SKM-1 treated with dmso at 0.1 percent for 144 hours (cell line): ENCODE measurements around the gene CHD6.

ENCODE experiments used
- DNase-seq: peaks from one replicate; lab custom pipeline; 2025; ENCODE audit not compliant: unreplicated experiment; lab: John Stamatoyannopoulos, UW

The CHD6 gene

GRCh38 chr20:41587523-41587922 lies 30.7 kb downstream of the CHD6 start:
- no peak for DNase-seq

- DNase-seq: no peak
These were observed 31.4 kb downstream of the CHD6 start for GRCh38 chr20:41586772-41587171.

- no peak for DNase-seq
These were observed 37.8 kb downstream of the CHD6 start for GRCh38 chr20:41580350-41580749.

GRCh38 chr20:41577129-41578009 lies 40.8 kb downstream of the CHD6 start:
- no peak for DNase-seq

- DNase-seq: no peak
These were observed 42.8 kb downstream of the CHD6 start for GRCh38 chr20:41575412-41575811.

- DNase-seq: no peak
These were observed 43.3 kb downstream of the CHD6 start for GRCh38 chr20:41574802-41575389.

- DNase-seq: no peak
These were observed 44.2 kb downstream of the CHD6 start for GRCh38 chr20:41573955-41574354.

- no peak for DNase-seq
These were observed 46.1 kb downstream of the CHD6 start for GRCh38 chr20:41572010-41572572.

GRCh38 chr20:41571006-41571405 lies 47.2 kb downstream of the CHD6 start:
- DNase-seq: no peak

- DNase-seq: no peak
These were observed 47.6 kb downstream of the CHD6 start for GRCh38 chr20:41570557-41570956.

GRCh38 chr20:41567615-41568014 lies 50.6 kb downstream of the CHD6 start:
- DNase-seq: no peak

- no peak for DNase-seq
These were observed 51.2 kb downstream of the CHD6 start for GRCh38 chr20:41566896-41567527.

GRCh38 chr20:41563087-41563486 lies 55.1 kb downstream of the CHD6 start:
- DNase-seq: no peak

- DNase-seq: no peak
These were observed 57.2 kb downstream of the CHD6 start for GRCh38 chr20:41560970-41561369.

GRCh38 chr20:41559658-41560057 lies 58.5 kb downstream of the CHD6 start:
- DNase-seq: no peak

GRCh38 chr20:41553142-41553879 lies 64.9 kb downstream of the CHD6 start:
- no peak for DNase-seq

- no peak for DNase-seq
These were observed 65.7 kb downstream of the CHD6 start for GRCh38 chr20:41552295-41553068.

- no peak for DNase-seq
These were observed 67.0 kb downstream of the CHD6 start for GRCh38 chr20:41551011-41551705.

GRCh38 chr20:41547221-41547620 lies 71.0 kb downstream of the CHD6 start:
- no peak for DNase-seq

GRCh38 chr20:41546535-41546934 lies 71.6 kb downstream of the CHD6 start:
- DNase-seq: no peak
